SU-DHL-6 (cell line): ENCODE data around the gene MINPP1.

Source experiments
- H2AFZ ChIP-seq: fragments of 200-600 bp; sonication (generic); 2 replicates; pipeline ENCODE4 v1.6.1; 2014; ENCODE audit warnings: low read depth, mild to moderate bottlenecking, moderate library complexity, mixed read lengths, antibody characterized with exemption, low read length; ENCODE audit not compliant: severe bottlenecking
- H3F3A ChIP-seq: fragments of 200-600 bp; shearing (Covaris generic); 2 replicates; pipeline ENCODE4 v1.6.0; 2016; ENCODE audit warnings: antibody characterized with exemption, mild to moderate bottlenecking; ENCODE audit not compliant: insufficient read depth
- H3K27ac ChIP-seq: fragments of 200-600 bp; sonication (generic); 2 replicates; pipeline ENCODE4 v1.5.1; 2016; ENCODE audit warnings: low read depth, mild to moderate bottlenecking, low read length, moderate library complexity, mixed read lengths
- H3K27me3 ChIP-seq: fragments of 200-600 bp; sonication (generic), shearing (Covaris generic); 2 replicates; pipeline ENCODE4 v1.6.0; 2014; ENCODE audit warnings: mild to moderate bottlenecking, low read length
- H3K36me3 ChIP-seq: fragments of 200-600 bp; sonication (generic); 2 replicates; pipeline ENCODE4 v1.6.1; 2014; ENCODE audit warnings: mild to moderate bottlenecking, low read length, mixed read lengths
- H3K4me2 ChIP-seq: fragments of 300-600, 200-600 bp; shearing (Covaris generic), sonication (generic); 2 replicates; pipeline ENCODE4 v1.6.0; 2014; ENCODE audit warnings: low read length, low read depth, mild to moderate bottlenecking; ENCODE audit not compliant: poor library complexity, severe bottlenecking
- H3K4me3 ChIP-seq: fragments of 200-600 bp; sonication (generic); 2 replicates; pipeline ENCODE4 v1.5.1; 2014; ENCODE audit warnings: antibody characterized with exemption, low read length, mild to moderate bottlenecking, mixed read lengths; ENCODE audit not compliant: insufficient read depth, poor library complexity, severe bottlenecking
- H3K79me2 ChIP-seq: fragments of 200-600 bp; sonication (generic); 2 replicates; pipeline ENCODE4 v1.6.1; 2014; ENCODE audit warnings: mild to moderate bottlenecking, low read length, moderate library complexity; ENCODE audit not compliant: insufficient read depth
- H3K9ac ChIP-seq: fragments of 200-600 bp; sonication (generic); 2 replicates; pipeline ENCODE4 v1.7.0; 2014; ENCODE audit warnings: mild to moderate bottlenecking, low read length
- H3K9me2 ChIP-seq: fragments of 200-600 bp; sonication (generic); replicated peaks from 2 replicates; pipeline ENCODE4 v1.6.1; 2014; ENCODE audit warnings: low read length; ENCODE audit not compliant: insufficient read depth
- H3K9me3 ChIP-seq: fragments of 200-600 bp; sonication (generic); 2 replicates; pipeline ENCODE4 v1.6.1; 2014; ENCODE audit warnings: low read length, mixed read lengths; ENCODE audit not compliant: insufficient read depth
- H4K20me1 ChIP-seq: fragments of 200-600 bp; sonication (generic); 2 replicates; pipeline ENCODE4 v1.6.1; 2014; ENCODE audit warnings: low read depth, mild to moderate bottlenecking, antibody characterized with exemption, low read length, moderate library complexity, mixed read lengths
- CTCF ChIP-seq: fragments of 200-600 bp; sonication (generic); IDR thresholded peaks from one replicate; pipeline ENCODE4 v1.5.1; 2017; ENCODE audit warnings: antibody characterized with exemption, mild to moderate bottlenecking, low read length, moderate library complexity; ENCODE audit not compliant: insufficient read depth, poor library complexity, severe bottlenecking
- EZH2phosphoT487 ChIP-seq: fragments of 200-600 bp; sonication (generic), shearing (Covaris generic); conservative IDR thresholded peaks from 2 replicates; pipeline ENCODE4 v1.6.1; 2018; ENCODE audit warnings: mild to moderate bottlenecking, antibody characterized with exemption, low read length, moderate library complexity, mixed read lengths

MINPP1 gene

GRCh38 chr10:87538092-87539015, 33.7 kb downstream of the MINPP1 start:
- Histone ChIP-seq H3K4me2 (no peak overlapping the region), H3K4me3 (no peak overlapping the region), H3F3A (no peaks in the 10 kb centered on the region), H3K9me3 (no peaks in the 10 kb centered on the region), H3K9ac (no peak overlapping the region), H3K27ac (no peak overlapping the region), H3K9me2 (no peaks in the 10 kb centered on the region), H4K20me1 (no peaks in the 10 kb centered on the region), H3K79me2 (no peaks in the 10 kb centered on the region), H3K36me3 (no peaks in the 10 kb centered on the region), H2AFZ (no peak overlapping the region), H3K27me3 (no peaks in the 10 kb centered on the region)
- TF ChIP-seq CTCF = no peak
- TF ChIP-seq EZH2phosphoT487 = no peak

DNA sequence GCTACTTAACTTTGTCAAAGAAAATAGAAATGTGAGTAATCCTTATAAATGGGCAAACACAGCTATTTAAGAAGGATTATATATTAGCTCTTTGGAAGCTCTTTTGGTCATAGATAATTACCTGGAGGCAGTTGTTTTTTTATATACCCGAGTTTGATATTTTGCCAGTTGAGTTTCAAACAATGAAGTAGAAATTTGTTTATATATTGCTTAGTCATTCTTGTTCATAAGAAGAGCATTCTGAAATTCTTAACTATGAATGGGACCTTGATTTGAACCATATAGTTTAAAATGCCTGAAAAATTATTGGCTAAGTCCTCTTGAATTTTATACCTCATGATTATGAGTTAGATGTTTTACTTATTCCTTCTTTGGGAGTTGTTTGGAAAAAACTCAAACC, 36.4 kb downstream of the MINPP1 start:
- no peaks in the 10 kb centered on the region for H3K27me3 ChIP-seq
- H3K79me2 ChIP-seq = no peaks in the 10 kb centered on the region
- H3K4me3 ChIP-seq = no peak overlapping the region
- no peaks in the 10 kb centered on the region for H3K36me3 ChIP-seq
- H2AFZ ChIP-seq = no peak overlapping the region
- no peak overlapping the region for H3K27ac ChIP-seq
- H3K9me3 ChIP-seq = no peaks in the 10 kb centered on the region
- H3K4me2 ChIP-seq = no peak overlapping the region
- no peaks in the 10 kb centered on the region for H4K20me1 ChIP-seq
- H3K9me2 ChIP-seq = no peaks in the 10 kb centered on the region
- TF ChIP-seq CTCF (no peak), EZH2phosphoT487 (no peak)
- no peak overlapping the region for H3K9ac ChIP-seq
- no peaks in the 10 kb centered on the region for H3F3A ChIP-seq

DNA sequence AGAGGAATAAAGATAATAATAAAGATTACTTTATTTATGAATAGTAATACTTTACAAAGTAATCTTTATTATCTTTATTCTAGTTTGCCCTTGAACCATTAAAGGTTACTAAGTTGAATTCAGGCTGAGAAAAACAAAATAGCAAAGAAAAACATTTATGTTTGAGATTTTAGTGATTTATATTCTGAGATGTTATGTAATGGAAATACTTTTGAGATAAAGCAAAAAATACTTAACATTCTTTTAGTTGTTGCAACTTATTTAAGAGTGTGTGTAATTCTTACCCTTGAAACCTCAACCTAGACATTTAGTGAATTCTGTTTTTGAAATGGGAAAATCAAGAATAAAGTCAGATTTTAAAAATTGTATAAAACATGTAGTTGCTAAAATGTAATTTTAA, 40.0 kb downstream of the MINPP1 start:
- no peaks in the 10 kb centered on the region for H3K27me3 ChIP-seq
- no peak overlapping the region for H2AFZ ChIP-seq
- H3K27ac ChIP-seq = no peak overlapping the region
- no peaks in the 10 kb centered on the region for H3K9me2 ChIP-seq
- no peaks in the 10 kb centered on the region for H3K36me3 ChIP-seq
- H3K9ac ChIP-seq = no peak overlapping the region
- no peak overlapping the region for H3K4me3 ChIP-seq
- no peaks in the 10 kb centered on the region for H3K79me2 ChIP-seq
- no peak overlapping the region for H3K4me2 ChIP-seq
- TF ChIP-seq CTCF (no peak), EZH2phosphoT487 (no peak)
- H3K9me3 ChIP-seq = no peaks in the 10 kb centered on the region
- H3F3A ChIP-seq = no peaks in the 10 kb centered on the region
- no peaks in the 10 kb centered on the region for H4K20me1 ChIP-seq
